ENCODE data around the gene KIF17. TPM values are rescaled to one million over a fixed set of nuclear protein-coding genes. Genes with fewer than 3 reads are reported as not detected.

The KIF17 gene
- total RNA-seq, 1 experiment from 2014 or later: 4.0 TPM

DNA sequence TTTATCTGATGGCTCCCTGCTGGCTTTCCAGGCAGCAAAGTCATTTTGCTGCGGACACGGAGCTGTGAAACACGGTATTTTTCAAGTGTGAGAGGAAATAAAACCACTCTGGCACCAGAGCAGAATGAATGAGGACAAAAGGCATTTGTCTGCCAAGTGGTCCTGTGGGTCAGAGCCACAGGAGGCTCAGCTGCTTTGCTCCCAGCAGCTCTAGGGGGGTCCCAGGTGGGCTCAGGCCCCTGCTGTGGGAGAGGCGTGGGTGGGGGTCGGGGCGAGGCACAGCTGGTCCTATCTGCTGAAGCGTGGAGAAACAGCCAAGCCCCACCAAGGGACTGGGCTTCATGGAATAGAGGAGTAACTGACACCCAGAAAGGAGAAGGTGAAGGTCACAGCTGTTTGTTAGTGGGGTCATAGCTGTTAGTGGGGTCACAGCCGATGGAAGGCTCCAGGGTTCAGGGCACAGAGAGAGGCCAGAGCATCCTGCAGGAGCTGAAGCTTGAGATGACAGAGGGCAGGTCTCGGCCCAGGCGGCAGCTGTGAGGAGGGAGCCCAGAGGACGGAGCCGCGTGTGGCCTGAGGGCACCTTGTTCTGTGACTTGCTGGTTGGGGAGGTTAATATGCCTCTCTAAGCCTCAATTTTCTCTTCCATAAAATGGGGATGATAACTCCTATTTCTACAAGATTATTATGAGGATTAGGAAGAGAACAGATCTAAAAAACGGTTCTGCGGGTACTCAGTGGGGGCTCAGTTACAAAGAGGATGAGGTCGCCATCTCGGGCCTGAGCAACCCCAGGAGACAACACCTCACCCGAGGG is 7.1 kb downstream of the KIF17 start:
- Histone ChIP-seq H3K36me3 (no peaks in the 10 kb centered on the region), H3K27me3 (replicated peaks) (no peaks in the 10 kb centered on the region), H3K4me3 (no peak overlapping the region), H3K27ac (no peak overlapping the region), H3K9me3 (replicated peaks) (no peaks in the 10 kb centered on the region), H3K4me1 (replicated peaks) (peaks cover 11% of the 10 kb centered on the region)
- no peak for DNase-seq (ENCODE audit: low read depth in 1 of 2, low spot score in 2 of 2)

DNA sequence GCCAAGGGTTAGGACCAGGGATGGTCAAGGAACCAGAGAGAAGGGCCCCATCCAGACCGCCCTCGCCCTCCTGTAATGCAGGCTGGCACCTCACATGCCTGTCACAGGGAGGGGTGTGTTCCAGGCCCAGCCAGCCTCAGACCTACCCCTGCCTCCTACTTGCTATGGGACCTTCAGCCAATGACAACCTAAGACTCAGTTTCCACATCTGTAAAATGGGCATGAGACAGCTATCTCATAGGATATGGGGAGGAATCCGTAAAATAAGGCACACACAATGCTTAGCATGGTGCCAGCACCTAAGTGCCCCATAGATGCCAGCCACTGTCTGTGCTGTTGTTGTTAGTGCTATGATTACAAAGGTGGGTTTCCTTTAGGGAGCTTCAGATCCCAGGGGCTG is 7.9 kb downstream of the KIF17 start:
- no peaks in the 10 kb centered on the region for H3K9me3 ChIP-seq (replicated peaks)
- no peak overlapping the region for H3K4me3 ChIP-seq
- no peaks in the 10 kb centered on the region for H3K36me3 ChIP-seq
- no peaks in the 10 kb centered on the region for H3K27me3 ChIP-seq (replicated peaks)
- peaks cover 17% of the 10 kb centered on the region for H3K4me1 ChIP-seq (replicated peaks)
- no peak overlapping the region for H3K27ac ChIP-seq
- no peak for DNase-seq (ENCODE audit: low read depth in 1 of 2, low spot score in 2 of 2)

DNA sequence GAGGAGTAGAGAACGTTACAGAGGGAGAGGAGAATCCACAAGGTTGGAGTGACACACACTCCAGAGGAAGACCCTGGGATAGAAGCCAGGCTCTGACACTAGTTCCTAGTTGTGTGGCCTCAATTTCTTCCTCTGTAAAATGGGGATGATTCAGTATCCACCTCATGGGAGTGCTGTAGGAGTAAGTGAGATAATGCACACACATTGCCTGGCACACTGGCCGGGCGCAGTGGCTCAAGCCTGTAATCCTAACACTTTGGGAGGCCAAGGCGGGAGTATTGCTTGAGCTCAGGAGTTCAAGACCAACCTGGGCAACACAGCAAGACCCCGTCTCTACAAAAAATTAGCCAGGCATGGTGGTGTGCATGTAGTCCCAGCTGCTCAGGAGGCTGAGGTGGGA is 8.9 kb downstream of the KIF17 start:
- Histone ChIP-seq H3K4me3 (no peak overlapping the region), H3K27ac (no peak overlapping the region), H3K27me3 (replicated peaks) (no peaks in the 10 kb centered on the region), H3K9me3 (replicated peaks) (no peaks in the 10 kb centered on the region), H3K36me3 (no peaks in the 10 kb centered on the region), H3K4me1 (replicated peaks) (peaks cover 17% of the 10 kb centered on the region)
- no peak for DNase-seq (ENCODE audit: low read depth in 1 of 2, low spot score in 2 of 2)

DNA sequence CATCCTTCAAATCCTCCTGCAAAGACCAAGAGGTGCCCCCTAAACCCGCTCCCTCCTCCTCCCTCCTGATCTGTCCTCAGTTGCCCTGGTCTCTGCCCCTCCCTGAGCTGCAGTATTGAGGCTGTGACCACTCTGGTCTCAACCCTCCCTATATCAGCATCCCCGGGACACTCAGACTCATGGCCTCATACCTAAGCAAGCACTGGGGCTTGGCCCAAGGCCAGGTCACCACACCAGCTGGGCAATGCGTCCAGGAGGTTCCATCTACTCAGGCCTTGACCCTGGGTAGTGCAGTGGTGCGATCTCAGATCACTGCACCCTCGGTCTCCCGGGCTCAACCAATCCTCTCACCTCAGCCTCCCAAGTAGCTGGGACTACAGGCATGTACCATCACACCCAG is 9.8 kb downstream of the KIF17 start:
- no peak for DNase-seq (ENCODE audit: low read depth in 1 of 2, low spot score in 2 of 2)
- Histone ChIP-seq H3K4me1 (replicated peaks) (peaks cover 17% of the 10 kb centered on the region), H3K36me3 (no peaks in the 10 kb centered on the region), H3K27ac (no peak overlapping the region), H3K9me3 (replicated peaks) (no peaks in the 10 kb centered on the region), H3K4me3 (no peak overlapping the region), H3K27me3 (replicated peaks) (no peaks in the 10 kb centered on the region)

DNA sequence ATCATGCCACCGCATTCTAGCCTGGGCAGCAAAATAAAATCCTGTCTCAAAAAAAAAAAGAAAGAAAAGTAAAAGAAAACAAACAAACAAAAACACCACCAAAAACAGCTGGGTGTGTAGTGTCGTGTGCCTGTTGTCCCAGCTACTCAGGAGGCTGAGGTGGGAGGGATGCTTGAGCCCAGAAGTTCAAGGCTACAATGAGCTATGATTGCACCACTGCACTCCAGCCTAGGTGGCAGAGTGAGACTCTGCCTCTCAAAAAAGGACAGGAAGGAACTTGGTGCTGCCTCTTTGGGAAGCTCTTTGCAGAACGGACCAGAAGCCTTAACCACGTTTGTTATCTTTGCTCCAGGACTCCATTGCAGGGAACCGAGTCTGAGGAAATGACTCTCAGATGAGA is 11.0 kb downstream of the KIF17 start:
- H3K4me3 ChIP-seq: no peak overlapping the region
- H3K9me3 ChIP-seq (replicated peaks): no peaks in the 10 kb centered on the region
- no peak overlapping the region for H3K27ac ChIP-seq
- no peak for DNase-seq (ENCODE audit: low read depth in 1 of 2, low spot score in 2 of 2)
- no peaks in the 10 kb centered on the region for H3K27me3 ChIP-seq (replicated peaks)
- peaks cover 17% of the 10 kb centered on the region for H3K4me1 ChIP-seq (replicated peaks)
- H3K36me3 ChIP-seq: no peaks in the 10 kb centered on the region

DNA sequence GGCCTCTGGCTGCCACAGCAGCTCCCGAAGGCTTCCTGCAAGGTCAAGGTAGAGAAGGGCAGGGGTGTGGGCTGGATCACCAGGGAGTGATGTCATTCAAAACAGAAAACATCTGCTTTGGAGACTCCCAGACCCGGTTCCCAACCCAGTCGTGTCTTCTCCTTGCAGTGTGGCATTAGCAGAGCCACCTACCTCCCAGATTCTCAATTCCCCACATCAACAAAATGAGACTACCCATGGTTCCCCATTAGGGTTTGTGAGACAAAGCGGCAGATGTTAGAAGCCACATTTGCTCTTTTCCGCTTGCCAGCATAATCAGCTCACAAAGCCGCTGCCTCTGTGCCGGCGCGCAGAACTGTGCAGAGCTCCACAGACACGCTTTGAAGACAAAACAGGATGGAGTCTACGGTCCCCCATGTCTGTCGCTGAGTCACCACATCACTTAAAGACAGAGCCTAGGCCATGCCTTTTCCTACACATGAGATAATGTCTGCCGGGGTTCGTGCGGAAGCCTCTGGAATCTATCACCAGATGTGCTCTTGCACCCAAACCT is 12.5 kb downstream of the KIF17 start:
- no peaks in the 10 kb centered on the region for H3K36me3 ChIP-seq
- no peak overlapping the region for H3K27ac ChIP-seq
- no peak for DNase-seq (ENCODE audit: low read depth in 1 of 2, low spot score in 2 of 2)
- H3K4me1 ChIP-seq (replicated peaks): peaks cover 21% of the 10 kb centered on the region
- H3K4me3 ChIP-seq: no peak overlapping the region
- H3K27me3 ChIP-seq (replicated peaks): no peaks in the 10 kb centered on the region
- no peaks in the 10 kb centered on the region for H3K9me3 ChIP-seq (replicated peaks)

DNA sequence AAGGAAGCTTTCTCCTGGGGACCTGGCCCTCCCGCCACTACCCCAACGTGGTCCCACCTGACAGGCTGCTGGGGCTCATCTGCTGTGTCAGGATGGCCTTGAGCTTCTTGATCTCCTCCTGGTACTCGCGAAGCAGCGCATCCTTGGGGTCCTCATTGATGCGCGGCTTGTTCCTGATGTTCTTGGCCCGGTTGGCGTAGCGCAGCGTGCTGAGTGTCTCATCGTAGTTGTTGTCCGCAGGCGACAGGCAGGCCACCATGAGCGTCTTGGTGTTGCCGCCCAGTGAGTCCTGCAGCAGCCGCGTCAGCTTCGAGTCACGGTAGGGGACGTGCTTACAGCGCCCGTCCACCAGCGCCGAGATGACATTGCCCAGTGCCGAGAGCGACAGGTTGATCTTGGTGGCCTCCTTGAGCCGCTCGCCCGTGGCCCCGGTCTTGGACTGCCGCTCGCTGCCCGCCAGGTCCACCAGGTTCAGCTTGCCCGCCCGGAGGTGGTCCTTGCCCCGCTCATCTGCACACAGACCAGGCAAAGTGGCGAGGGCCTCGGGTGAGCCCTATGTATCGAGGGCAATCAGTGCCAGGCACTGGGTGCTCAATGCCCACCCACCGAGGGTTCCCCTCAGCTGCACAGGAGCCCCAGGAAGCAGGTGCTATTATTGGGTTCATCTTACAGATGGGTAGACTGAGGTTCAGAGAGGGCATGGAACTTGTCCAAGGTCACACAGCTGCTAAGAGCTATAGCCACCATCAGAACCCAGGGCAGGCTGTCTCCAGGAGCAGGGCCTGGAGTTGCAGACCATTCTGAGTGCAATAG is 13.2 kb downstream of the KIF17 start:
- no peaks in the 10 kb centered on the region for H3K36me3 ChIP-seq
- no peaks in the 10 kb centered on the region for H3K9me3 ChIP-seq (replicated peaks)
- no peak for DNase-seq (ENCODE audit: low read depth in 1 of 2, low spot score in 2 of 2)
- no peak overlapping the region for H3K27ac ChIP-seq
- no peak overlapping the region for H3K4me3 ChIP-seq
- H3K27me3 ChIP-seq (replicated peaks): no peaks in the 10 kb centered on the region
- H3K4me1 ChIP-seq (replicated peaks): peaks cover 24% of the 10 kb centered on the region

DNA sequence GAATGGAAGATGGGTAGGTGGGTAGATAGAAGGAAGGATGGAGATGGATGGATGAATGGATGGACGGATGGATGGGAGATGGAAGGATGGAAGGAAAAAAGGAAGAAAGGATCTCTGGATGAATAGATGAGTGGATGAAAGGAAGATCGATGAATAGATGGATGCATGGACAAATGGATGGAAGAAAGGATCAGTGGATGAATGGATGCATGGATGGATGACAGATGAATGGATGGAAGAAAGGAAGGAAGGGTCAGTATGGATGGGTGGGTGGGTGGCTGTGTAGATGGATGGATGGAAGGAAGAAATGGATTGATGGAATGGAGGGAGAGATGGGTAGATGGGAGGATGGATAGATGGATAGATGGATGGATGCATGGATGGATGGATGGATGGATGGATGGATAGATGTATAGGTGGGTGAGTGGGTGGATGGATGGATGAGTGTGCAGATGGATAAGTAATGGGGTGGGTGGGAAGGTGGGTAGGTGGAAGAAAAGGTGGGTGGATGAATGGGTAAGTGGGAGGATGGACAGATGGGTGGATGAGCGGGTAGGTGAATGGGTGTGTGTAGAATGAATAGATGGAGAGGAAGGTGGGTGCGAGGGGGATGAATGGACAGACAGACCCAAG is 14.6 kb downstream of the KIF17 start:
- H3K9me3 ChIP-seq (replicated peaks): no peaks in the 10 kb centered on the region
- peaks cover 37% of the 10 kb centered on the region for H3K4me1 ChIP-seq (replicated peaks)
- no peaks in the 10 kb centered on the region for H3K36me3 ChIP-seq
- no peak for DNase-seq (ENCODE audit: low read depth in 1 of 2, low spot score in 2 of 2)
- H3K27ac ChIP-seq: no peak overlapping the region
- no peak overlapping the region for H3K4me3 ChIP-seq
- H3K27me3 ChIP-seq (replicated peaks): no peaks in the 10 kb centered on the region

DNA sequence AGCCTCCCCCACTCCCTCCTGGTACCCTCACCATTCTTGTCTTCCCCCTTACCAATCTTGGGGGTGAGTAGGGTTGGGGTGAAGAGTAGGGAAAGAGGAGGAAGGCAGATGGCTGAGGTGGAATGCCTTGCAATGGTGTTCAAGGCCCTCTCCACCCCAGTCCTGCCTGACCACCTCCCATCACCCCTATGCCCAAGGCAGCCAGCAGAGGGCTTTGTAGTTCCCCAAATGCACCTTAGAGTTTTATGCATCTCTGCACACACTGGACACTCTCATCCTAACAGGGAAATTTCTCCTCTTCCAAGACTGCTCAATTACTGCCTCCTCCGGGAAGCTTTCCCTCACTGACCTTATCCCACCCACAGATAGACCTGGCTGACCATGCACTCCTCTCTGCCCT is 15.4 kb downstream of the KIF17 start:
- no peak for DNase-seq (ENCODE audit: low read depth in 1 of 2, low spot score in 2 of 2)
- H3K4me3 ChIP-seq: no peak overlapping the region
- H3K27me3 ChIP-seq (replicated peaks): no peaks in the 10 kb centered on the region
- H3K4me1 ChIP-seq (replicated peaks): peaks cover 45% of the 10 kb centered on the region
- H3K27ac ChIP-seq: no peak overlapping the region
- no peaks in the 10 kb centered on the region for H3K9me3 ChIP-seq (replicated peaks)
- no peaks in the 10 kb centered on the region for H3K36me3 ChIP-seq

DNA sequence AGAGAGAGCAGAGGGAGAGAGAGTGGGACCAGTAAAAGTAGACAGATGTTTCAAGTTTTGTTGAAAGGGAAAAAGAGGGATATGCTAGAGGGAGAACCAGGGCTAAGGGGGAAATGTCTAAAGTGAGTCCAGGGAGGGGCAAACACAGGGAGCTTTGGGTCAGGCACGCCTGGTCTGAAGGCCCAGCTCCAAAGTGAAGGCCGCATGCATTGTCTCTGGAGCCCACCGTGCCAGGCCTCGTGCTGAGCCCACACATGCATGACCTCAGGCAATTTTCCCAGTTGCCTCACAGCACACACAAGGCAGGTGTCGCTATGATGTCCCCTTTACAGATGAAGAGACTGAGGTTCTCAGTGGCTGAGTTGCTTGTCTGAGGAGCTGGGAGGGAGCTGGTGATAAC is 16.0 kb downstream of the KIF17 start:
- Histone ChIP-seq H3K4me3 (no peak overlapping the region), H3K36me3 (no peaks in the 10 kb centered on the region), H3K4me1 (replicated peaks) (peaks cover 48% of the 10 kb centered on the region), H3K27ac (no peak overlapping the region), H3K27me3 (replicated peaks) (no peaks in the 10 kb centered on the region), H3K9me3 (replicated peaks) (no peaks in the 10 kb centered on the region)
- DNase-seq (ENCODE audit: low read depth in 1 of 2, low spot score in 2 of 2): no peak

DNA sequence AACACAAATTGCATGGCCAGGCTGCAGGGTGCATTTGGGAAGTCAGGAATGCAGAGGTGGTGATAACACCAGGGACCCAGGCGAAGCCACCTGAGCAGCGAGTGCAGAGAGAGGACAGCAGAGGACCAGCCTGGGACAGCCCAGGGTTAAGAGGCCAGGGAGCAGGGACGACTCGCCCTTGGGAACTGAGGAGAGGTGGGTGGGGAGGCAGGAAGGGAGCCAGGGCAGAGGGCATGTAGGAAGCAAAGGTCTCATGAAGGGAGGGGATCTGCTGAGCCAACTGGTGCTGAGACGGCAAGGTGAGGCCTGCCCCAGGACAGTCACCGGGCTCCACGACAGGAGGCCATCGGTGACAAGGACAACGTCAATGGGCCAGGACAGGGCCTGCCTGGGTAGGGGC is 16.4 kb downstream of the KIF17 start:
- no peaks in the 10 kb centered on the region for H3K36me3 ChIP-seq
- peaks cover 50% of the 10 kb centered on the region for H3K4me1 ChIP-seq (replicated peaks)
- no peaks in the 10 kb centered on the region for H3K9me3 ChIP-seq (replicated peaks)
- no peaks in the 10 kb centered on the region for H3K27me3 ChIP-seq (replicated peaks)
- no peak overlapping the region for H3K4me3 ChIP-seq
- no peak for DNase-seq (ENCODE audit: low read depth in 1 of 2, low spot score in 2 of 2)
- H3K27ac ChIP-seq: no peak overlapping the region

DNA sequence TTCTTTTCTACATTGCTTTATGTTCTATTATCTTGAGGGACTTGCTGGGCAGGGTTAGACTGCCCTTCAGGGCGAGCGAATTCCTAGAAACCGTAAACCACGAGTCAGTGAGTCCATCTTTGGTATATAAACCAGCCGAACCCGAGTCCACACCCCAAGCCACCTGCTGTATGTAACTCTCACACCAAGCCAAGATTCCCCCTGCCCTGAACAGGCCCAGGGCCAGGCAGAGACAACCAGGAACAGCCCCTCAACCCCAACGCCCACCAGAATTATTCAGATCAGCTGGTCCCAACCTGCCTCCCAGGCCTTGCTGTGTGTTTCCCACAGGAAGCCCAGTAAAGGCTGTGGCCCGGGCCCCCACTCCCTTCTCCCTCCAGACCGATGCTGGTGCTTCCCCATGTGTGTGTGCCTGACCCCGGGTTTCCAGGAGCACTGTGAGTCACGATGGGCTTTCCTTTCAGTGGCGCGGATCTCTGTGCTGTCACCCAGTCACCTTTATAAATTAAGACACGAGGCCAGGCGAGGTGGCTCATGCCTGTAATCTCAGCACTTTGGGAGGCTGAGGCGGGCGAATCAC is 17.1 kb downstream of the KIF17 start:
- DNase-seq (ENCODE audit: low read depth in 1 of 2, low spot score in 2 of 2): no peak
- Histone ChIP-seq H3K4me1 (replicated peaks) (peaks cover 50% of the 10 kb centered on the region), H3K36me3 (no peaks in the 10 kb centered on the region), H3K4me3 (no peak overlapping the region), H3K27ac (no peak overlapping the region), H3K27me3 (replicated peaks) (no peaks in the 10 kb centered on the region), H3K9me3 (replicated peaks) (no peaks in the 10 kb centered on the region)

DNA sequence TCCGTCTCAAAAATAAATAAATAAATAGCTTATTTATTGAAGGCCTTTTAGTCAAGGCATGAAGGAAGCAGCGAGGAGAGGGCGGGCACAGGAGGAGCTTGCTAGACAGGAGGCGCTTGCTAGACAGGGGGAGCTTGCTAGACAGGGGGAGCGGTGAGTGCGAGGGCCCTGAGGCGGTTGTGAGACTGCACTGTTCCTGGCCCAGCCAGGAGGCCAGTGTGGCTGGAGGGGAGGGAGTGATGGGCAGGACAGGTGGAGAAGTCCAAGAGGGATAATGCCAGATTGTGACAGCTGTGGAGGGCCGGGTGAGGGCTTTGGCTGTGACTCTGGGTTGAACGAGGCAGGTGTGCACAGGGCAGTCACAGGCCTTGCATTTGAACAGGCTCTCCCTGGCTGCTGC is 18.2 kb downstream of the KIF17 start:
- DNase-seq (ENCODE audit: low read depth in 1 of 2, low spot score in 2 of 2): no peak
- no peak overlapping the region for H3K4me3 ChIP-seq
- H3K36me3 ChIP-seq: no peaks in the 10 kb centered on the region
- H3K27ac ChIP-seq: peak overlapping the region; percentile 90
- H3K4me1 ChIP-seq (replicated peaks): peaks cover 44% of the 10 kb centered on the region
- H3K27me3 ChIP-seq (replicated peaks): no peaks in the 10 kb centered on the region
- no peaks in the 10 kb centered on the region for H3K9me3 ChIP-seq (replicated peaks)

Data from SJSA1 (cell line).